ENCODE measurements around the gene TXNDC2.
"Not testable (repeated sequence)": the region's sequence is repeated elsewhere in the genome, so short reads cannot be mapped to it uniquely, and the experiment has no call there.

TXNDC2 gene

DNA sequence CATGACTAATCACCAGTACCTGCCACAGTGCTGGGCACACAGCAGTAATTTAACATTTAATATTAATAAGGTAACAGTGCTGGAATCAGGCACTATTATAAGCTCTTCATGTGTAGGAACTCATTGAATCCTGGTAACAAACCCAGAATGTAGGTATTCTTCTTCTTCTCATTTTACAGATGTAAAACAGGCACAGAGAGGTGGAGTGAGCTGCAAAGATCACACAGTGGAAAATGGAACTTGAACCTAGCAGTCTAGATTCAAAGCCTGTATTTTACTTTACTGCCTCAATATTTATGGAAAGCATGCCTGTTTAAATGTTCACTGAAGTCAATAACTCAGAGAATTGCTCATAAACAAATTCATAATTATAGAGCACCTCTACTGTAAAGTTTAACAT is 24.3 kb downstream of the TXNDC2 start:
- FAIRE-seq: no peak
- DNase-seq (ENCODE audit: extremely low spot score, insufficient read length, low read depth): no peak

DNA sequence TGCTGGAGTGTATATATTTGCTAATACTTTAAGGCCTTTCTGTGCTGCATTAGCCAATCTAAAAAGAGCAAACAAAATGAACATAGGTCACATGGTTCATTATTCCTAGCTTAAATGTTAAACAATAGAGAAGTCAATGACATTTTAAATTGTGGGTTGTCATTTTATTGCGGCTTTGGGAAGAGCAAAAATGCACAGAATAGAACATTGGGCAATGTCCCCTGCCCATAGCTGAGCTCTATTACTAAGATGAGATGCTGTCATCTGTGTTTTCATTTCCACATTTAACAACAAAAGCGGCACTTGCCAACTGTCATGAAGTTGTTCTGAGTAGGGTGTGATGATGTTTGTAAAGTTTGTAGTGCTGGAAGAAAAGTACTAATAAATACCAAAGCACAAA is 24.9 kb downstream of the TXNDC2 start:
- FAIRE-seq: no peak
- DNase-seq (ENCODE audit: extremely low spot score, insufficient read length, low read depth): no peak

DNA sequence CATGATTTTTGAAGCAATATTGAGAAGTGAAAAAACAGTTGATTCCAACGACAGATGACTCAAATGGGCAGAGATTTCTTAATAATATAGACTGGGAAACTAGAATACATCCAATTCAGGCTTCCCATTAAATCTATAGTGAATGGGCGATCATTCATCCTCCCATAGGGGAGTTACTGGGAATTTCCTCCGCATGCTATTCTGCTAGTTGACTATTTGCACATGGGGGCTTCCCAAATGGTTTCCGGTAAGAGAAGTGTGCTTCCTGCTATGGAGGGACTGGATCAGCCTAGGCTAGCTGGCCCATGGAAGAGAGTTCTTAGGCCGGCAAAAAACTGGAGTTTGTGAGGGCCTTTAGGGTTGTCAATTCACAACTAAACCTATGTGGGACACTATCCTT is 25.5 kb downstream of the TXNDC2 start:
- no peak for FAIRE-seq

DNA sequence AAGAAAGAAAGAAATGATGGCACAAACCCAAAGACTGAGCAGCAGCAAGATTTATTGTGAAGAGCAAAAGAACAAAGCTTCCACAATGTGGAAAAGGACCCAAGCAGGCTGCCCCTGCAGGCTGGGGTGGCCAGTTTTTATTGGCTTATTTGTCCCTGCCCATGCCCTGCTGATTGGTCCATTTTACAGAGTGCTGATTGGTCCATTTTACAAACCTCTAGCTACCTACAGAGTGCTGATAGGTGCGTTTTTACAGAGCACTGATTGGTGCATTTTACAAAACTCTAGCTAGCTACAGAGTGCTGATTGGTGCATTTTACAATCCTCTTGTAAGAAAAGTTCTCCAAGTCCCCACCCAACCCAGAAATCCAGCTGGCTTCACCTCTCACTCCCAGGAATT is 26.5 kb downstream of the TXNDC2 start:
- not testable (repeated sequence) for FAIRE-seq; DNase-seq (ENCODE audit: extremely low spot score, insufficient read length, low read depth)

More for the DNA sequence above, 25.5 kb downstream of the TXNDC2 start:
- DNase-seq (ENCODE audit: extremely low spot score, insufficient read length, low read depth): no peak

DNA sequence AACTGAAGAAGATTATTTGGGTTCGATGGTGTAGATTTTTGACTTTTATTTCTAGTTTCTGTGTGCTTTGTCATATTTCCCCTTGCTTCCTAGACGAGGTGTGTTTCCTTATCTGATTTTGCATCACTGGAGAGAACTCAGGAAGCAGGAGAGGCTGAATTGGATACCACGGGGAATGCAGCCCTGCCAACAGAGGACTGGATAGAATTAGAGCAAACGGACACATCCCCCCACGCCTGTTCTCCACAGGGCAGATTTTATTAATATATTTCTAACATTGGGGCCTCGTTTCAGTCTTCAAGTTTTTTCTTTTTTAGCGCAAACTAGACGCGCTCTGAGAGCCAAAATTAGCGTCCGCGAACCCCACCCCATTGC is 27.4 kb downstream of the TXNDC2 start:
- FAIRE-seq: no peak

DNA sequence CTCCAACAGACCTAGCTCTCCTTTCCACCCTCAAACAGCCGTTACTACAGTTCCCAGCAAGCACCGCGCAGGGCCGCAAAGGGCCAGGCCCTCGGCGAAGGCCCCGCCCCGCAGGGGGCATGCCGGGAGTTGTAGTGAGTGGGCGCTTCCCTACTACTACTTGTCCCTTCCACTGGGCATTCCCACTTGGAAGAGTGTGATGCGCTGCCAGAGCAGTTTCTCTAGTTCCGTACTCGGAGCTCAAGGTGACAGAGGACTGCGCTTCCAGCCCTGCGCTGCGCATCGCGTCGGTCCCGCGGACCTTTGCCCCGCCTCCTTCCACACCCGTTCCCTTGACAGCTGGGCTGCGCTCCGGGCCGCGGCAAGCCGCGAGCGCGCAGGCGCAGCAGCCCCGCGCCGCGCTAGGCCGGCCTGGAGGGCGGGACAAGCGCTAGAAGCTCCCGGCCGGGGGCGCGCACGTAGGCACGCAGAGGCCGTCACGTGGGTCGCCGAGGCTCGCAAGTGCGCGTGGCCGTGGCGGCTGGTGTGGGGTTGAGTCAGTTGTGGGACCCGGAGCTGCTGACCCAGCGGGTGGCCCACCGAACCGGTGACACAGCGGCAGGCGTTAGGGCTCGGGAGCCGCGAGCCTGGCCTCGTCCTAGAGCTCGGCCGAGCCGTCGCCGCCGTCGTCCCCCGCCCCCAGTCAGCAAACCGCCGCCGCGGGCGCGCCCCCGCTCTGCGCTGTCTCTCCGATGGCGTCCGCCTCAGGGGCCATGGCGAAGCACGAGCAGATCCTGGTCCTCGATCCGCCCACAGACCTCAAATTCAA is 28.0 kb downstream of the TXNDC2 start, which contains the start of gene VAPA:
Gene VAPA, plus strand, starts transcription at position 491 of the 808 bp plus-strand sequence. Its CDS starts 241 bp downstream, at position 732.
- DNase-seq (ENCODE audit: extremely low spot score, insufficient read length, low read depth) (peak; percentile 90), FAIRE-seq (peak; percentile 93)

More for the DNA sequence above, 27.4 kb downstream of the TXNDC2 start:
- DNase-seq (ENCODE audit: extremely low spot score, insufficient read length, low read depth): no peak

DNA sequence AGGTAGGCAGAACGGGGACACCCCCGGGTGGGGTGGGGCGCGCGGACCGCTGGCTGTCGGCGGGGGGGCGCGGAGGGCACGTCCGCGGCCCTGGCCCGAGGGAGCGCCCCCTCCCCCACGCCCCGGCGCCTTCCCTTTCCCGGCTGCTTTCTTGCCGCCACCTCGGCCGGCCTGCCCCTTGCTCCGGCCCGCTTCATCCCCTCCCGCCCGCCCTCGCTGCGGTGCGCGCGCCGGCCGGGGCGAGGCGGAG is 28.5 kb downstream of the TXNDC2 start:
- no peak for DNase-seq (ENCODE audit: extremely low spot score, insufficient read length, low read depth)
- FAIRE-seq: no peak

DNA sequence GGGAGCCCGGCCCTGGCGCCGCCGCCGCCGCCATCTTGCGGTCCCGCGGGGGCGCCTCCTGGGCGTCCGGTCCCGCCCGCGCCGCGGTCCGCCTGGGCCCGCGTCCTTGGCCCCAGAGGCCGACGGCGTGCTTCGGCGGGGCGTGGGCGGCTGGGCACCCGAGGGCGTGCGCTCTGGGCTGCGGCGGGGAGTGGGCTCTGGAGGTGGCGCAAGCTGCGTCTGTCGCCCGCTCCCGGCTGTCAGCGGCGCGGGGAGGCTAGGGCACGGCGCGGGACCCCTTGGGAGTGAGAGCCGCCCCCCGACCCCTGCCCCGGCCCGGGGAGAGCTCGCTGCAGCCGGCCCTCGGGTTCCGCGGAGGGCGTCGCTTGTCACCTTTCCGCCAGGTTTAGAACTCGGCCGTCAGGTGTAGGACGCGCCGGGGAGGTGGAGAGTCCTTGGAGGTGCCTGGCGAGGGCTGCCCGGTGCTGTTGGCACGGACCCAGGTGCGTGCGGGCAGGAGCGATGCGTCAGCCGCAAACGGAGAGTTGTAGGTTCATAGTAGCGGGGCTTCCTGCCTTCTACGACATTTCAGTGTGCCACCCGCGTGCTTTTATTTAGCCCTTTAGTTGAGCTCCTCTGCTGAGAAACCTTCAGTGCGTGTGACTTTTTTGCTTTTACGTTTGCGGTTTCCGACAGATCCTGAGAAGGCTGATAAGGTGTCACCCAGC is 29.0 kb downstream of the TXNDC2 start:
- DNase-seq (ENCODE audit: extremely low spot score, insufficient read length, low read depth) (peak; percentile 32), FAIRE-seq (peak; percentile 76)

DNA sequence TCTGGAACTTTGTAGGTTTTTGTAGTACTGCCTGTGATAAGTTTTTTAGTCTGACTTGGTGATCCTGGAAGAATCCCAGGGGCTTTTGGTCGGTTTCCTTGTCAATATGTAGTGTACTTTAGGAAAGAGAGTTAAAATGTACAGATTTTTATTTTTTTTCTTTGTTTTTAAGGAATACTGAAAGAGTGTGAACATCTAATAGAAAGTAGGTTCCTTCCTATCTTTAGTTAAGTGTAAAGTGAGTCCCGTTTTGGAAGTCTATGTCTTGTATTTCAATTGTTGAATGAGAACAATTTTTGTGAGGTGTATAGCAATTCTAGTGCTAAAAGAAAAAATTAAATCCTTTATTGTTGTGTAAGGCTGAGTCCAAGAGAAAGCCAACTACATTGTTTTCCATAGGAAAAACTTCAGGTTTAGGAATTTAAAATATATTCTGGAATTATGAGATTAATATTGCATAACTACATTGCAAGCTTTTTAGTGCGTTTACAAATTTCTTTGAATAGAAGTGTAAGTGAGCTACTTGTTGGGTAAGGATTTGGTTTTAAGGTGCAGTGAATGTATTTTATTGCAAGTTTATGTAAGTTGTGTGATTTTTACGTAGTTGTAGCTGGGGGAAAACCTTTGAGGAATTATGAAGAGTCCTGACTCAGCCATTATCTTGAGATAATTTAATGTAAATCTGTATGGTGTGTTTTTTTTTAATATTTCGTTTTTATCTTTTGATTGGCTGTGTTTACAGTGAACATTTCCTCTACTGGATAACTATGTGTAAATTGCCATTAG is 29.7 kb downstream of the TXNDC2 start:
- DNase-seq (ENCODE audit: extremely low spot score, insufficient read length, low read depth) (no peak), FAIRE-seq (no peak)

DNA sequence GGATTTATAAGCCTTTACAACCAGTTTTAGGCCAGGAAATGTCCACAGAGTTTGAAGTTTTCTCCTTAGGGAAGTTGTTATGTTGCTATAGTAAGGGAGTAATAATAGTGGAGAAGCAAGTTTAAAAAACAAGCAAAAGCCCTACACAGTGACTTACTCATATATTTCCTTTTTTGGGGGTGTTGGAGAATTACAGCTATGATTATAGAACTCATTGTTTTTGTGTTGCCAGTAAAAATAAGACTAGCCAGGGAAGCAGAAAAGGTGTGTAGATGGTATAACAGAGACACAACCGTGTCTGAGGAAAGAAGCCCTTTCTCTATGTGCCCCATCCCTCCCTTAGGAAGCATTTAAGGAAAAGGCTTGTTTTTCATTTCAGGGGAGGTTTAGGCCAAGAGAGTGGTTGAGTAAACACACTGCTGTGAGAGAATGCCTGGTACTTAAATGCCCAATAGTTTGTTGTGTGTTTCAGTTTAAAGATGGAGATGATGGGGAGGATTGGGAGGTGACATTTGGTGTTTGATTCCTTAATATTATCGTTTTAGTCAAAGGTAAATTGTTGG is 30.4 kb downstream of the TXNDC2 start:
- DNase-seq (ENCODE audit: extremely low spot score, insufficient read length, low read depth) (no peak), FAIRE-seq (no peak)

DNA sequence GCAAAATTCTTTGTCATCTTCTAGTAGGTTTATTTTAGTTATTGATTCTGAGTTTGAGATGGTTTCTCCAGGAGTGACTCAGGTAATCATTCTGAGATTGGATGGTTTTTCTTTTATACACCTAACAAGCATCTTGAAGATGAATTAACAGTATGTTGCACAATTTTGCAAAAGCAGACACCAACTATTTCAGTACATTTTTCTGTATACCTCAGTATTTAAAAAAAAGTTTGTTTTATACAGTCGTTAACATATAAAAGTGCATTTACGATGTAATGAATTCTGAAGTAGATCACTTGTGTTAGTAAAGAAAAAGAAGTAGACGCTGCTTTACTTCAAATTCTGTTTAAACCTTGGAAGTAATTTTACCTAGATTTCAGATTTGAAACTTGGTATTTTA is 31.0 kb downstream of the TXNDC2 start:
- no peak for FAIRE-seq
- no peak for DNase-seq (ENCODE audit: extremely low spot score, insufficient read length, low read depth)

DNA sequence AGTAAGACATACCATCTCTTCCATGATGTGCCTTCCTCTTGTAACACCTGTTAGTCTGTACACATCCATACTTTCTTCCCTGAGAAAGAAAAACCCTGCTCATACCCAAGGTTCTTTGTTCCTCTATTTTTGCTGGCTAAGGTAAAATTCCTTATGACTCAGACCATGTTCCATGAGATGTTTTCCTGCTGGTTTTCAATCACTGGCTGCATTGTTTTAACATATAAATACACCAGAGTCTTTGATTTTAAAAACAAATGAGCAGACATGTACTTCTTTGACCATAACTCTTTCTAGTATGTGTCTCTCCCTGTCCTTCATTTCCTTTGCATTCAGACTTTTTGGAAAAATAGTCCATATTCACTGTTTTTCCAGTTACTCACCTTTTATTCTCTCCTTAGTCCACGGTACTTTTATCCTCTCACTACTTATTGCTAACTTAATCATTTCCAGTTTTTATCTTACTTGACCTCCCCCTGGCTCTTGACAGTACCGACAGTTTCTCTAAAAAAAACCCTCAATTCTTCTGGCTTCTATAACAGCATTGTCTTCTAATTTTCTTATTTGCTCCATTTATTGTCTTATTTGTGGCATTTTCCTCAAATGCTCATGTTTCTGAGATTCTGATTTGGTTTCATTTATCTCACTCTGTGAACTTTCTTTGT is 32.4 kb downstream of the TXNDC2 start:
- DNase-seq (ENCODE audit: extremely low spot score, insufficient read length, low read depth) (no peak), FAIRE-seq (no peak)

DNA sequence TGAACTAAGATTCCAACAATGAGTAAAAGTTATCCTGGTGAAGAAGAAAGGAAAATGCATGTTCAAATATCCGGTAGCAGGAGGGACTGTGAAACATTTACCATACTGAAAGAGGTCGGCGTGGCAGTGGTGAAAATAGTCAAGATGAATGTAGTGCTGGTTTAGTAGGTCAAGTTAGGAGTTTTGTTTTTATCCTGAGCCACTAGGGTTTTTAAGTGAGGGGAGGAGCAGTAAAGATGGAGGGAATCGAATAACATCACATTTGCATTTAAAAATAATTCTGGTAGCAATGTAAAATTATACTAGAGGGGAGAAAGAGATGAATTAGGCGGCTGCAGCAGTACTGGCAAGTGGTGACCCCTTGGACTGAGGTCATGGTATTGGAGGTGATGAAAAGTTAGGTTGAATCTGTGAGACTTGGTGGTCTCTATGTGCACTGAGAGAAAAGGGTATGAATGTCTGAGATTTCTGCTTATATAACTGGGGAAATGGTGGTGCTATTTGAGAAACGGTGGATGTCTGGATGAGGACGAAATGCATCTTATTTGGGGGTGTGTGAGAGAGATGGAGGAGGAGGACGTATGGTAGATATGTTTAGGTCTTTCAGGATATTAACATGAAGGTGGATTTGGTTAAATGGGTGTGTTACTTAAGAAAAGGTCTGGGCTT is 33.9 kb downstream of the TXNDC2 start:
- DNase-seq (ENCODE audit: extremely low spot score, insufficient read length, low read depth) (no peak), FAIRE-seq (no peak)

DNA sequence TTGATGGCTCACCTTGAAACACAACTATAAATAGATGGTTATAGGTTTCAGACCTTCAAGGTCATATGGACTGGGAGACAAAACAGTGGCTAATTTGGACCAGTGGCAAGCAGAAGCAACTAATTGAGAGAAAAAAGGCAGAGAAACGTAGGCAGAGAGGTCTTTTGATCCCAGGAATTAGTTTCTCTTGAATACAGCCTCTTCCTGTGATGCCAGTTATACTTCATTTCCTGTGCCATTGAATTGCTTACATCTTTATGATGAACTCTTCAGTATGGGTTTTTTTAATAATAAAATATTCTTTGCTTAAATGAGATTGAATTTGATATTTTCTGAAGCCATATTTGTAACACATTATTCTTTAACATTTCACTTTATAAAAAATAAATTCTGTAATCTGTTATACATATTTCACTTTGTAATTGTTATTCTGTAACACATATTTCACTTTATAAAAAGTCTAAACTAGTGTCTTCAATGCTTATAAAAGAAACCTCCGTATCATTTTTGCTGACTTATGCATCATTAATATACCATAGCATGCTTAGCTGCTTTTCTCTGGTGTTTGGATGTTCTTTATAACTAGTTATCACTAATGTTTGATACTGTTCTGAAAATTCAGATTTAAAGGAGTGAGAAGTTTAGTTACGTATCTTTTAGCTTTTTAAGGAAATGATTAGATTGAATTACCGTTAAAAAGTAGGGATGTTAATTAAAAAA is 37.0 kb downstream of the TXNDC2 start:
- DNase-seq (ENCODE audit: extremely low spot score, insufficient read length, low read depth) (no peak), FAIRE-seq (no peak)

DNA sequence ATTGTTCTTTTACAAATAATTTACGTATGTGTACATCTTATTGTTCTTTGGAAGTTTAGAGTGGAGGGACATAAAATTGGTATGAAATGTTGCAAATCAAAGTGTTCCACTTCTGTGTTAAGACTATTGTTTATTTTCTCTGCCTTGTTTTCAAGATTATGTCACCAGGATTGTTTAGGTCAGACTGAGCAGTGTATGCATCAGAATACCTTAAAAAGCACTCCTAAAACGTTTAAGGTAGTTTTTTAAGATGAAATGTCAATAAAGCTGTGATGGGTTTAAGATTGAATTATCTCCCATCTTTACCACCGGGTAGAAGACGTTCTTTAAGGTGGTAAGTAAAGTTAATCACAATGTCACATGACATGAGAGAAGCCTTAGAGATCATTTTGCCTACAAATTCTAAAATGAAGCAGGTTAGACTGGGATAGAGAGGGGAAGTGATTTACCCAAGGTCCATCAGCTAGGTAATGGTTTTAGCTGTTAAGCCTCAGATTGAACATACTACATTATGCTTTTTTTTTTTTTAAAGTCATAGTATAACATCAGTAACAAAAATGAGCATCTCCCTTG is 38.7 kb downstream of the TXNDC2 start:
- FAIRE-seq: no peak
- DNase-seq (ENCODE audit: extremely low spot score, insufficient read length, low read depth): no peak

DNA sequence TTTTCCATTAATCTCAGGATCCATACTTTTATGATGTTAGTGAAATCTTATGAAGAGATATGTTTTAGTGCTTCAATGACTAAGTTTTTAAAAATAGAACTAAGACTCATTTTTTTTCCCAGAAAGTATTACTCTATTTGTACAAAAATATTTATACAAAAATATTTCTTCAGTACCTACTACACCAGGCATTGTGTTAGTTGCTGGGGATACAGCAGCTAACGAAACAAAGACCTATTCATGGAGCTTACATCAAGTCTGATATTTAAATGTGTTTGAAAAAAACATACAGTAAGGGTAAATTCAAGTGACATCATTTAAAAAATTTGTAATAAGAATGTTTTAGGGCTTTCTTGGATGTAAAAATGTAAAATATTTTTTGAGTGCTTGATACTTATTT is 39.6 kb downstream of the TXNDC2 start:
- DNase-seq (ENCODE audit: extremely low spot score, insufficient read length, low read depth) (no peak), FAIRE-seq (no peak)

DNA sequence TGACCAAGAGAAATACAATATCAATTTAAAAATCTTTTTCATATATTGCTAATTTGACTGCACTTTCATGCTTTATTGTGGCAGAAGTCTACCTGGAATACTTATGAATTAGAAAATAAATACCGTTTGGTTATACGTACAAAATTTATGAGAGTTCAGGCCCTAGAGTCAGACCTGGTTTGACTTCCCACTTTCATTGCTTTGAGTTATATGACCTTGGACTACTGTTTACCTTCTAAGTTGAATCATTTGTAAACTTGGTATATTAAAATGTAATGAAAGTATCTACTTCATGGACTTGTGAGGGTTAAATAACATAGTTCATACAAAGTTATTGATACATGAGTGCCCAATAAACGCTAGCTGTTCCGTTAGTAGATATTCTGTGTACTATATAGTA is 40.0 kb downstream of the TXNDC2 start:
- FAIRE-seq: no peak
- no peak for DNase-seq (ENCODE audit: extremely low spot score, insufficient read length, low read depth)

DNA sequence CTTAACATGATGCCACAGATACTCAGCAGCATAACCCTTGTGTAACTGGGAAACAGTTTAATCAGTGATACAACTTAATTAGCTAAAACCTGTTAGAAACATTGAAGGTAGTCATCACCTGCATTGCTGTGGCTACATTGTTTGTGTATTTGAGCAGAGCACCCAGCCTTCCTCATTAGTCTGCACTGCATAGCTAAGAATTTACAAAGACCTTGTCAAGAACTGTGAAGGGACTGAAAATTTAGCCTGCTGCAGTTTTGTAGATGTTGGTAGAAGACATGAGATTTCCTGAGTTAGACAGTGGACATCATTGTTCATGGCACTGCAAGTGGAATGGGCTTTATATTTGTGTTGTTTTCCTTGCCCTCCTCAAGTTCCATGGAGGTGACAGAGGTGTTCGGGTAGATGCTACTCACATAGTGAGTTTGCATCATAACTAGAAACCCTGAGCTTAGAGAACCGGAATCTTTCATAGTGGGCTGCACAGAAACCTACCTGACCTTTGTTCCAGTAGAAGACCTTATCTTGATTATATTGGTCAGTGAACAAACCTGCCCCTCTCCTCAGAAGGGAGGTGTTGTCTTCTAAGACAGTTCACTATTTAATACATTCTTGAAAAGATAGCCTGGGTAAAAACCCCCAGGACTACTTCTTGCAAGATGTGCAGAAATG is 40.6 kb downstream of the TXNDC2 start:
- DNase-seq (ENCODE audit: extremely low spot score, insufficient read length, low read depth) (no peak), FAIRE-seq (peak; percentile 42)
